BE2C (cell line): ENCODE data around the gene CCDC88A.
"Not testable (repeated sequence)": the region's sequence is repeated elsewhere in the genome, so short reads cannot be mapped to it uniquely, and the experiment has no call there.

Source experiments
- DNase-seq: peaks from one replicate; pipeline ENCODE4 v3.0.0-alpha.2; 2020
- H3K27me3 ChIP-seq: fragments of 250-450 bp; sonication (Bioruptor Pico); 2 replicates; pipeline ENCODE4 v1.5.1; 2020; ENCODE audit warnings: mild to moderate bottlenecking
- H3K36me3 ChIP-seq: fragments of 250-450 bp; sonication (Bioruptor Pico); 2 replicates; pipeline ENCODE4 v1.5.1; 2020; ENCODE audit warnings: mild to moderate bottlenecking
- H3K4me1 ChIP-seq: fragments of 250-450 bp; sonication (Bioruptor Pico); 2 replicates; pipeline ENCODE4 v1.5.1; 2020
- H3K4me3 ChIP-seq: 2 replicates; pipeline ENCODE4 v1.5.1; 2011; ENCODE audit warnings: low read depth, low read length
- H3K9me3 ChIP-seq: fragments of 250-450 bp; sonication (Bioruptor Pico); 2 replicates; pipeline ENCODE4 v1.5.1; 2020
- TF ChIP-seq, protein P1 (sequence below): IDR thresholded peaks from 2 replicates; pipeline ENCODE4 v1.5.1; 2012; ENCODE audit warnings: mild to moderate bottlenecking, low read depth, low read length

The CCDC88A gene

DNA sequence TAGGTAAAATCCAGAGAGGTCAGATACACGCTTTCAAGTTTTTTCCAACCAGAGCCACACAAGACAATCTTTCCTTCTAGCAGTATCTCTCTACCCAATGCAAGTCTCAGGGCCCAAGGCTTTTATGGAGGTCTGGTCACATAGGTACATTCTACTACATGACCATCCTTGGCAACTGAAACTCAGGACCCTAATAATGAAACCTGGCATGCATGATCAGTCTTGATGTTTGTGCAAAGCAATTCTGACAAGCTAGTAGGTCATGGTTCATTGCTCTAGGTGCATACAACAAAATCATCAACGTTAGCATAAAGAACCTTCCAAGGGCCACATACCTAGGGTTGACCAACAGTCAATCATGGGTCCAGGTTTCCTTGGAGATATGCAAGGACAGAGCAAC lies 33.2 kb upstream of the CCDC88A start:
- H3K4me1 ChIP-seq, result no peaks in the 10 kb centered on the region
- H3K9me3 ChIP-seq, result no peaks in the 10 kb centered on the region
- DNase-seq, result no peak

DNA sequence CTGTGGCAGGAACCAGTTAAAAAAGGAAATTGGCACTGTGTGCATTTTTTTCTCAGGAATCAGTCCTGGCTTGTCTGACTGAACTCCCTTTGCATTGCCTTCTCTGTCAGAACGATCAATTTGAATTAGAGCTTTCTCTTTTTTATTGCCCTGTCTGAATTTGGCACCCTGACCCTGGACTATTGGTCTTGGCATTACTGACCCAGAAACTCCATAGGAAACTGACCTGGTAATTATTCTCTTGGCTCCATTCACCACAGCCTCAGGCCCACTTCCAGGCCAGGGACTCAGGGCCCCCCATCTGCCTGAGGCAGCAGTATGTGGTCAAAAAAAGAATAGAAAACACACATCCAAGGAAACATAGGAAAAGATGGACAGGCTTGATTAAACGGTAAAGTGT lies 32.0 kb upstream of the CCDC88A start:
- DNase-seq, result no peak
- Histone ChIP-seq H3K36me3 (no peaks in the 10 kb centered on the region), H3K4me3 (no peak overlapping the region), H3K9me3 (no peaks in the 10 kb centered on the region), H3K27me3 (no peaks in the 10 kb centered on the region), H3K4me1 (no peaks in the 10 kb centered on the region)
- TF ChIP-seq, protein P1, sequence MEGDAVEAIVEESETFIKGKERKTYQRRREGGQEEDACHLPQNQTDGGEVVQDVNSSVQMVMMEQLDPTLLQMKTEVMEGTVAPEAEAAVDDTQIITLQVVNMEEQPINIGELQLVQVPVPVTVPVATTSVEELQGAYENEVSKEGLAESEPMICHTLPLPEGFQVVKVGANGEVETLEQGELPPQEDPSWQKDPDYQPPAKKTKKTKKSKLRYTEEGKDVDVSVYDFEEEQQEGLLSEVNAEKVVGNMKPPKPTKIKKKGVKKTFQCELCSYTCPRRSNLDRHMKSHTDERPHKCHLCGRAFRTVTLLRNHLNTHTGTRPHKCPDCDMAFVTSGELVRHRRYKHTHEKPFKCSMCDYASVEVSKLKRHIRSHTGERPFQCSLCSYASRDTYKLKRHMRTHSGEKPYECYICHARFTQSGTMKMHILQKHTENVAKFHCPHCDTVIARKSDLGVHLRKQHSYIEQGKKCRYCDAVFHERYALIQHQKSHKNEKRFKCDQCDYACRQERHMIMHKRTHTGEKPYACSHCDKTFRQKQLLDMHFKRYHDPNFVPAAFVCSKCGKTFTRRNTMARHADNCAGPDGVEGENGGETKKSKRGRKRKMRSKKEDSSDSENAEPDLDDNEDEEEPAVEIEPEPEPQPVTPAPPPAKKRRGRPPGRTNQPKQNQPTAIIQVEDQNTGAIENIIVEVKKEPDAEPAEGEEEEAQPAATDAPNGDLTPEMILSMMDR, result no peak

More for the DNA sequence above, 33.2 kb upstream of the CCDC88A start:
- Histone ChIP-seq H3K27me3 (no peaks in the 10 kb centered on the region), H3K36me3 (no peaks in the 10 kb centered on the region), H3K4me3 (no peak overlapping the region)
- TF ChIP-seq, protein P1, result no peak

DNA sequence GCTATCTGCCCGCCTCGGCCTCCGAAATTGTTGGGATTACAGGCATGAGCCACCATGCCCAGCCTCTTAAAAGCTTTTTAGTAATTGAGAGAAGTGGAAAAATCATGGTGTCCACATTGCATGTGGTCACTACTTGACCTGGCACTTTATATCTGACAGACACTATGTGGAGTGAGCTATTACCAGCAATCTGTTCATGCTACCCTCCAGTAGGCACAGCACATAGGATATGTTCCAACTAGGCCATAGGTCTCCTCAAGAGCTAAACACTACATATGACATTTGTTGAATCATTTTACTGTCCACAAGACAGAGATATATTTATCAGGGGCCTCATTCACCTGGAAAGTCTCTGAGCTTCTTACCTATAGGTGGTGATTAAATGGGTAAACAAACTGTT lies 30.4 kb upstream of the CCDC88A start:
- DNase-seq, H3K36me3 ChIP-seq, H3K4me3 ChIP-seq, H3K4me1 ChIP-seq, H3K9me3 ChIP-seq, H3K27me3 ChIP-seq: not testable (repeated sequence)

DNA sequence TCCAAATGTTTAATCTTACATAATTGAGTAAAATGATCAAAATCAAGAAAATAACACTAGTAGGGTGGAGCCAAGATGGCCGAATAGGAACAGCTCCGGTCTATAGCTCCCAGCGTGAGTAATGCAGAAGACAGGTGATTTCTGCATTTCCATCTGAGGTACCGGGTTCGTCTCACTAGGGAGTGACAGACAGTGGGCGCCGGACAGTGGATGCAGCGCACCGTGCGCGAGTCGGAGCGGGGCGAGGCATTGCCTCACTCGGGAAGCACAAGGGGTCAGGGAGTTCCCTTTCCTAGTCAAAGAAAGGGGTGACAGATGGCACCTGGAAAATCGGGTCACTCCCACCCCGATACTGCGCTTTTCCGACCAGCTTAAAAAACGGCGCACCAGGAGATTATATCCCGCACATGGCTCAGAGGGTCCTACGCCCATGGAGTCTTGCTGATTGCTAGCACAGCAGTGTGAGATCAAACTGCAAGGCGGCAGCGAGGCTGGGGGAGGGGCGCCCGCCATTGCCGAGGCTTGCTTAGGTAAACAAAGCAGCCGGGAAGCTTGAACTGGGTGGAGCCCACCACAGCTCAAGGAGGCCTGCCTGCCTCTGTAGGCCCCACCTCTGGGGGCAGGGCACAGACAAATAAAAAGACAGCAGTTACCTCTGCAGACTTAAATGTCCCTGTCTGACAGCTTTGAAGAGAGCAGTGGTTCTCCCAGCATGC lies 22.5 kb upstream of the CCDC88A start:
- not testable (repeated sequence) for DNase-seq, H3K36me3 ChIP-seq, H3K27me3 ChIP-seq, H3K4me1 ChIP-seq, H3K4me3 ChIP-seq, H3K9me3 ChIP-seq

DNA sequence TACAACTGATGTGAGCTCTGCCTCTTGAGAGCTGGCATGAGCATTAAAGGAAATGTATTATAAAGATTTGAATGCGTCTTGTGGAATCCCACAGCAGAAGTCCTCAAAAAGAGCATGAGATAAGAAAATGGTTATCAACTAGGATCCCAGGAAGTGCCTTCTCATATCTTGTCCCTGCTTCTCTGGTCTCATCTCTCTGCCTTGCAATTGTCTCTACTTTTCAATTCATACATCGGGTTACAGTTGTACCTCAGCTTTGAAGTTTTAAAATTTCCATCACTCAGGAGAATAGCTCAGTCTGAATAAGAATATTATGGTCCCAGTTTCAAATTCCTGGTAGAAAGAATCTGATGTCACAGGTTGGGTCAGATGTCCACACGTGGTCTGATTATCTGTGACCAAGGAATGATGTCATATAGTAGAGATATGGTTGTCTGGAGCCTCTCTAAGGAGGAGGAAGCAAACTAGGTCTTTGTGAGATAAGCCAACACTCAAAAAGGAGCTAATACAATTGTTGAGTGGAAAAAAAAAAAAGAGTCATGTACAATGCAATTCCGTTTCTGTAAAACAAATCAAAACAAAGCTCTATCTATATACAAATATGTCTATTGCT lies 21.7 kb upstream of the CCDC88A start:
- no peaks in the 10 kb centered on the region for H3K27me3 ChIP-seq

DNA sequence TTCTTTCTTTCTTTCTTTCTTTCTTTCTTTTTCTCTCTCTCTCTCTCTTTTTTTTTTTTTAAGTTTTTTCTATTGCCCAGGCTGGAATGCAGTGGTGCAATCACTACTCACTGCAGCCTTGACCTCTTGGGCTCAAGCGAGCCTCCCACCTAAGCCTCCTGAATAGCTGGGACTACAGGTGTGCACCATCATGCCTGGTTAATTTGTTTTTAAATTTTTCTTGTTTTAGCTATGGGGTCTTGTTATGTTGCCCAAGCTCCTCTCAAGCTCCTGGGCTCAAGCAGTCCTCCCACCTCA lies 19.4 kb upstream of the CCDC88A start:
- DNase-seq, result no peak
- H3K4me3 ChIP-seq, result no peak overlapping the region
- H3K27me3 ChIP-seq, result no peaks in the 10 kb centered on the region
- no peaks in the 10 kb centered on the region for H3K4me1 ChIP-seq
- TF ChIP-seq, protein P1, result no peak
- H3K36me3 ChIP-seq, result no peaks in the 10 kb centered on the region
- no peaks in the 10 kb centered on the region for H3K9me3 ChIP-seq

More for the DNA sequence above, 21.7 kb upstream of the CCDC88A start:
- H3K36me3 ChIP-seq, result no peaks in the 10 kb centered on the region
- TF ChIP-seq, protein P1, result no peak
- H3K9me3 ChIP-seq, result no peaks in the 10 kb centered on the region
- no peak overlapping the region for H3K4me3 ChIP-seq
- no peak for DNase-seq
- no peaks in the 10 kb centered on the region for H3K4me1 ChIP-seq

DNA sequence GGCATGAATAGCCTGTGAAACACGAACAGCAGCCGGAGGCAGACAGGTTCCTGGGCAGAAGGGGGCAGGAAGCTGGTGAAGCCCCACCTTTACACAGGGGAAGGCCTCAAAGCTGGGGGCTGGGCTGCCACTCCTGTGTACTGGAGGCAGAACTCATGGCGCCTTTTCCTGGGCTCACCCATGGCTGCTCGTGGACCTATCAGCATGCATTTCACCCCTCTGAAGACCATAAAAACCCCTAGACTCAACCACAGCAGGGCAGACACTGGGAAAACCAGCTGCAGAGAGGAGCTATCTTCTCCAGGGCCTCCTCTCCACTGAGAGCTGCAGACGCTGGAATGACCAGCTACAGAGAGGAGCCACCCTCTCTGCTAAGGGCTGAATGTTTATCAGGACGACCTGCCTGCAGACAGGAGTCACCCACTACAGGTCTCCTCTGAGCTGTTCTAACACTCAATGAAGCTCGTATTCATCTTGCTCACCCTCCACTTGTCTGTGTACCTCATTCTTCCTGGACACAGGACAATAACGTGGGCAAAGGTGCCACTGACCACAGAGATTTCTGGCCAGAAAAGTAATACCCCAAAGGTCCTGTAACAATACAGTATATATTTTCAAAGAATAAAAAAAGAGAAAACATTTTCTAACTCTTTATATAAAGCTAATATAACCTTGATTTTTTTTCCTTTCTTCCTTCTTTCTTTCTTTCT lies 18.9 kb upstream of the CCDC88A start:
- H3K9me3 ChIP-seq, result no peaks in the 10 kb centered on the region
- no peaks in the 10 kb centered on the region for H3K4me1 ChIP-seq
- DNase-seq, result no peak
- H3K27me3 ChIP-seq, result no peaks in the 10 kb centered on the region
- H3K36me3 ChIP-seq, result no peaks in the 10 kb centered on the region
- no peak overlapping the region for H3K4me3 ChIP-seq
- TF ChIP-seq, protein P1, result no peak
